HG02798 (cell line): ENCODE measurements around the gene SLC13A3.

Experiments used
- ATAC-seq: cut with Tn5 transposase; IDR thresholded peaks from one replicate; pipeline ENCODE4 v1.9.1; 2021; ENCODE audit warnings: mild to moderate bottlenecking; ENCODE audit not compliant: unreplicated experiment, poor library complexity

SLC13A3 gene

DNA sequence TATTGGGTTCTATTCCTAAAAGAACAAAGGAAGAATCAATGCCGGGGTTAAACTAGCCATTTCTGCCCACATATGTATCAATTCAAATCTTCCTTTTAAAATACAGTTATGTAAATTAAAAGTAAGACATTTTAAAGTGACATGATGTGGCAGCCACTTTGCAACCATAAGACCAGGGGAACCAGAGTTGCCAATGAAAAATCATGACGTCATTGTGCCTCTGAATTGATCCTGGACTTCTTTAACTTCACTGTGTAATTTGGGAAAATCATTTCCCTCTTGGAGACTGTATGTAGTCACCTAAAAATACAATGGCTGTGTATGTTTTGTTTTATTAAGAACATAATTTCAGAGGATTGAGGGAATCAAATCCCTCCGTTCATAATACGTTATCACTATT is 42.2 kb downstream of the SLC13A3 start:
- no peak for ATAC-seq

DNA sequence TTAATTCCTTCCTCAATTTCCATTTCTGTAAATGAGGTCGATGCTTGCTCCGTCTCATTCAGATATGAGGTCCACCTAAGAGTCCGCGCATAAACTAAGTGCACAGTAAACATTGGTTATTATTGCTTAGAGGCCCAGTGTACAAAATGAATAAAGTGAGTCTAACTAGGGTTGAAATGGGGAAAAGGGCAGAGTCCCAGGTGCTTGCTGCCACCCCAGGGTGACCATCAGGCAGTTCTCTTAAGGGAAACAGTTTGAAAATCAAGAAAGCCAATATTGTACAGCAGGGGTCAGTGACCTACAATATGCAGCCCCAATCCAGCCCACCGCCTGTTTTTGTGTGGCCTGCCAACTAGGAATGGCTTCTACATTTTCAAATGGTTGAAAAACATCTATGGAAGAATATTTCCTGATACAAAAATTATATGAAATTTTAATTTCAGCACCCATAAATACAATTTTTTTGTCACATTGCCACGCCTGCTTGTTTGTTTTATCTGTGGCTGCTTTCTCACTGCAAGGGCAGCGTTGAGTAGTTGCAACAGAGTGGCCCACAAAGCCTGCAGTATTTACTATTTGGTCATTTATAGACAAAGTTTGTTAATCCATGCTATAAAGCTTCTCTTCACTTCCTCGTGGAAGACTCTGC is 43.3 kb downstream of the SLC13A3 start:
- no peak for ATAC-seq

DNA sequence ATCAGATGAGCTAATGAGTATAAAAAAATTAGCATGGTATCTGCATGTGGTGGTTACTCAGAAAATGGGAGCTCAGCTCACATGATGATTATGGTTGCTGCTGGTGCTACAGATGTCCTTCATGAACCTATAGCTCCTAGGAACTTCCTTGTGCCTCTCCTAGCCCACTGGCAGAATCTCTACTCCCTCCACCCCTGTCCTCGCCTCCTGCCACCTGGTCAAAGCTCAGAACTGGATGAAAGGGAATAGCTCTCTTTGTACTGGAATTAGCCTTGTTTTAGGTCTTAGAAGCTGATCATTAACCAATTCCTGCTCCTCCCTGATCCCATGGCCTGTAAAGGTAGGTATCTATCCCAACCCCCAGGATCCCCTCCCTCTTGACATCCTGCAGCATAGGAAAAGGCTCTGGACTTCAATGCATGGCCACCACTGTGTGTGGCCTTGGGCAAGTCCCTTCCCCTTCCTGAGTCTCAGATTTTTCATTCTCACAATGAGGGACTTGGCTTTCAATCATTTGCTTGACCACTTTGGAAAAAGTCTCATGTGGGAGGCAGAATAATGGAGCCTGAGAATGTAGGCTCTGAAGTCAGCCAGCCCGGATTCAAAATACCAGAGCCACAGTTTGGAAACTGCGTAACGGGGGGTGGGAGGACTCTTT is 43.9 kb downstream of the SLC13A3 start:
- no peak for ATAC-seq

DNA sequence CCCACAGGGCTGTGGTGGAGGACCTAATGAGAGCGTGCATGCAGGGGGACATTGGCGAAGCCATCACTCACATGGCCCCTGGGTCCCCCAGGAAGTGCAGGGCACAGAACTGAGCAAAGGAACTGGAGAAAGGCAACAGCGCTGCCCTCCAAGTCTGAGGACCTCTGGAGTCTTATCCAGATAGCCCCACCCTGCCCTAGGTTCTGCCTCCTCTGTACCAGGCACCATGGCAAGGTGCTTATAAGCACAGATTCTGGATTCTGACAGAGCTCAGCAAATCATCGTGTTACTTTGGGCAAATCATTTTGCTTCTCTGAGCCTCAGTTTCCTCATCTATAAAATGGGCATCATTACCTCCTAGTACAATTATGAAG is 44.5 kb downstream of the SLC13A3 start:
- no peak for ATAC-seq

DNA sequence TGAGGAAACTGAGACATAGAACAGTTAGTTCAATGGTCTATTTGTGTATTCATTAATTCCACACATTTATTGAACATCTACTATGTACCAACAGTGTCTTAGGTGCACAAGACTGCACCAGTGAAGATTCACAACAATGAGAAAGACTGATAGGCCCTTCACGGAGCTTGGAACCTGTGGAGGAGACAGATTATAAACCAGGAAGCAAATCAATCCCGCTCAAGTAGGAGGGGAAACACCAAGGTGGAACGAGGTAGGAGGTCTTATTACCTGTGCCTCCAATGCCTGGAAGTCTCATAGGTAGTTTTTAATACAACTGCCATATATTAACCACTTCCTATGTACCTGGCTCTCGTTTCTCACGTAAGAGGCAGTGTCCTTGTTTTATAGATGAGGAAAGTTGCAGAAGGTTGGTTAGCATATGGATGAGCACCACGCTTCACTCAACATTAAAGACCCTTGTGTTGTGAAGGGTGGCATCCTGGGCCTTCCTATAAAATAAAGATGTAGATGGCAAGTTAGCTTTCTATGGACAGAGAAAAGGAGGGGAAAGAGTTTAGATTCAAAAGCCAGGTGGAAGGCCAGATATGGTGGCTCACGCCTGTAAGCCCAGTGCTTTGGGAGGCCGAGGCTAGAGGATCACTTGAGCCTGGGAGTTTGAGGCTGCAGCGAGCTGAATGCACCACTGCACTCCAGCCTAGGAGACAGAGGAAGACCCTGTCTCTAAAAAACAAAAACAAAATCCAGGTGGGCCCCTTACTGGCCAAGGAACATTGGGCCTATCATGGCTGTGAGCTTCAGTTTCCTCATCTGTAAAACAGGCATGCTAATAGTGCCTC is 45.1 kb downstream of the SLC13A3 start:
- ATAC-seq, result no peak

DNA sequence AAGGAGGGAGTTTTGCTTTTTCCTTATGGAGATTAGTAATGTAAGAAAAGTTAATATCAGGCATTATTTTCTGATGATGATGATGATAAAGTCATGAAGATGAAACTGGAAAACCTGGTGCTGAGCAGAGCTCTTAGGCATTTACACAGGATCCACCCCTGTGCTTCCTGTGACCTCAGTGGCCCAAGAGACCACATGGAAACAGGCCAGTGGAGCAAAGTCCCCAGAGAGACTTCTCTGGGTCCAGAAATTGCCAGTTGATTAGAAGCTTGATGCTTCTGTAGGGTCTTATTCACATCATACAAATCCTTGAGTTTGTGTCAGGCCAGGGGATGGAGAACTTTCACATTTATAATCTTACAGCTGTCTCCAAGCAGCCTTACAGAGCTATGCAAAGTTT is 46.1 kb downstream of the SLC13A3 start:
- no peak for ATAC-seq

DNA sequence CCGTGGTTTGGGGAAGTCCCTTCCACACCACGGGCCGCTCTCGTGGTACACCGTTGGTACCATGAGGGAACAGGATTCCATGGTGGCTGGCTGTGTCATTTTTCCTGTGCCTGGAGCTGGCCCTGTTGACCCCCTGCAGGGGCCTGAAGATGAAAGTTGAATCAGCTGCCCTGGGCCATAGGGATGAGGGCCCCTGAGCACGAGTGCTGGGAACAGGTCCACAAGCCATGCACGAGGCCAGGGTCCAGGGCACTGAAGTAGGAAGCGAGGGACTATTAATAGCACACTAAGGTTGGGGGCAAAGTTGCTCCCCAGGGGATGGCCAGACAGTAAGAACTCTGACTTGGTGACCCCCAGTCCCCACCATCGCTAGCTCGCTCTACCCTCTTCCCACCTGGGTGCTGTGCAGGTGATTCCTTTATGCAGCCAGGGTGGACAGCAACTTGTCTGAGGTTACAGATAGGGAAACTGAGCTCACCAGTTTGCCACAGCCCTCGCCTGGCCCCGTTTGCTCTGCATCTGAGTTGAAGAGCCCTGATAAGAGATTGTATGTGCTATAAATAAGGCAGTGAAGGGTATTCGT is 46.6 kb downstream of the SLC13A3 start:
- ATAC-seq, result no peak

DNA sequence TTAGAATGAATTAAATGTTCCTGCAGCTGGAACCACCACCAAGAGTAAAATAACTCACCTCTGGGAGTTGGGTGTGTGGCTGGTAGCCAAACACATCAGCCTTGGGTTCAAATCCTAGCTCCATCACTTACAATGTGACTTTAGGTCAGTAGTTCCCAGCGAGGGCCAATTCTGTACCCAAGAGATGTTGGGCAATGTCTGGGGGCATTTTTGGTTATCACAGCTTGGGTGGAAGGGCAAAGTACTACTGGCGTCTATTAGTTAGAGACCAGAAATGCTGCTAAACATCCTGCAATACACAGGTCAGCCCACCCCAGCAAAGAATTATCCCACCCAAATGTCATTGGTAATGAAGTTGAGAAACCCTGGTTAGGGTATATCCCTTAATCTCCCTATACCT is 48.8 kb downstream of the SLC13A3 start:
- no peak for ATAC-seq

DNA sequence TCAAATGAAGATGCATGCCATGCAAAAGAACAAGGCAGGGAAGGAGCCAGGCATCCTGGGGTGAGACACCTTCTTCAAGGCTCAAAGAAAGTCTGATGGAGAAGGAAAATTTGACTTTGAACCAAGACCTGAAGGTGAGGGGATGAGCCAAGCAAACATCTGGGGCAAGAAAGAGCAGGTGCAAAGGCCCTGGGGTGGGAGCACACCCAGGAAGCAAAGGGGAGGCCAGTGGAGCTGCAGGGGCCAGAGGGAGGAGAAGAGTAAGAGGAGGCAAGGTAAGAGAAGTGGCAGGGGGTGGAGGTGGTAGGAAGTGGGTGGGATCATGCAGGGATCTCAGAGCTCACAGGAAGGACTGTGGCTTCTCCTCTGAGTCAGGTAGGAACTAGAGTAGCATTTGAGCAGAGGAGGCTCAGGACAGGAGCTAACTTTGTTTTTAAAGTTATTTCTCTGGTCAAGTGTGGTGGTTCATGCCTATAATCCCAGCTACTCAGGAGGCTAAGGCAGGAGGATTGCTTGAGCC is 49.6 kb downstream of the SLC13A3 start:
- no peak for ATAC-seq

DNA sequence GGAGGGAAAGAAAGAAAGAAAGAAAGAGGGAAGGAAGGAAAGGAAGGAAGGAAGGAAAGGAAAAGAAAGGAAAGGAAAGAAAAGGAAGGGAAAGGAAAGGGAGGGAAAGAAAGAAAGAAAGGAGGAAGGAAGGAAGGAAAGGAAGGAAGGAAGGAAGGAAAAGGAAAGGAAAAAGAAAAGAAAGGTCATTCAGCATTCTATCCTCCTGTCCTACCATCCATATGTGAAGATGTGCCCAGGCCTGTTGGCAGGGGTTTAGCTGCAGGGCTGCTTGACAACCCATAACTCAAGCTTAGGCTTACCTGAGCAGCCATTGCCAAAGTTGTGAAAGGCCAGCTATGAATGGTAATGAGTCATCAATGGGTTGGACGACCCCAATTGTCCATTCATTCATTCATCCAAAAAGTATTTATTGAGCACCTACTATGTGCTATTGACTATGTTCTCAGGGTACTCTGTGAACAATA is 50.9 kb downstream of the SLC13A3 start:
- ATAC-seq, result no peak

DNA sequence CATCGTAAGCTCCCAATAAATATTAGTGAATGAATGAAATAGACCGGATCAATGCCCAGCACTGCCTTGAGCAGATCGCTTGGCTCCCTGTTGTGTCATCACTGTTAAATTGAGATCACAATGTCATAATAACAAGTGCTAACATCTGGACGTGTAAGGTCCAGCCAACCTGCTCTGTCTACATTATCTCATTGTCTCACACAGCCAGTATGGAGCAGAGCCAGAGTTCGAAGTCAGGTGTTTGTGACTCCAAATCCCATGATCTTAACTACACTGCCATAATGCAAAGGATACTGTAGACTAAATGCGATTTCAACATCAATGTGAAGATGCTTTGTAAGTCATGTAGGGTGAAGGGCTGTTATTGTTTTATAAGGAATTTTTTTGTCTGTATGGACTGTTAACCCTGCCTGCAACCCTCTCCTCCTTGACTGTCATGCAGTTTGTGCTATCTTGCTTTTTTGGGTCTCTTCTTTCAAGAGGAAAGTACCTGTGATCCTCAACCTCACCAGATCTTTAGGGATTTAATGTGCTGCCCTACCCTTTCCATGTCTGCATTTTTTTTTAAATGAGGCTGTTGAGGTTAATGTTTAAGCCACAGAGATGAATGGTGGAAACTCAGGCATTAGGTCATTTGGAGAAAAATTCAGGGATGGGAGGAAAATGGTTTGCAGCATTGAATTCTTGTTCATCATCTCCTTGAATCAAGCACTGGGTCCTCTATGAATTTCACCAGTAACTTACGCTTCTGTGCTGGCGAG is 51.9 kb downstream of the SLC13A3 start:
- ATAC-seq, result no peak

DNA sequence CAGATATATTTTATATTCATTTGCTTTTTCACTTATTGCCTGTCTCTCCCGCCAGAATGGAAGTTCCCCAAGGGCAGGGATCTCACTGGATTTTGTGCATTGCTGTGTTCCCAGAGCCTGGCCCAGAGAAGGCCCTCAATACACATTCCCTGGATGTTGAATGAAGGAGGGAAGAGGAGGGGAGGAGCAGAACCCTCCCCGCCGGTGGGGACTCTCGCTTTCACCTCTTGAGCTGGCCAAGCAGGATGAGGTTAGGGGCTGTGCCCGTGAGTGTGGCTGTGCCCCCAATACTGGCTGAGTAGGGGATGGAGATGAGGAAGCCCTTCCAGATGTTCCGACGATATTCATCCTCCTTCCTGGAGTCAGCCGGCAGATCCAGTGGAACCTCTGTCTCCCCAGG is 55.3 kb downstream of the SLC13A3 start:
- no peak for ATAC-seq

DNA sequence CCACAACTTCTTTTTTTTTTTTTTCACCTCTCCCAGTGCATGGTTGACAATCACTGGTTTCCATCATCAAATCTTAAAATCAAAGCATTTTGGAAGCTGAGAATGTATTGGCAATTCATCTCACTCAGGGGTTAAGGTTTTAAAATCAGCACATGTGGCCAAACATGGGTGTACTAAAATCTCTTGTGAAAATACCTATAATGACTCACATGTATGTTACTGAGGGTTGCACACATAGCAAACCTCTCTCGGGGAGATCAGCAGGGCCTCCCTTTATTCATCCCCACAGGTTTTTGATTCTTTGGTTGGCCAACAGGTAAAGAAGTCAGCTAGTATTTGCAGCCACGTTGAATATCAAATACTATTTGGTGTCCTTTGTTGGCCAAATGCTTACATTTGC is 56.5 kb downstream of the SLC13A3 start:
- no peak for ATAC-seq

DNA sequence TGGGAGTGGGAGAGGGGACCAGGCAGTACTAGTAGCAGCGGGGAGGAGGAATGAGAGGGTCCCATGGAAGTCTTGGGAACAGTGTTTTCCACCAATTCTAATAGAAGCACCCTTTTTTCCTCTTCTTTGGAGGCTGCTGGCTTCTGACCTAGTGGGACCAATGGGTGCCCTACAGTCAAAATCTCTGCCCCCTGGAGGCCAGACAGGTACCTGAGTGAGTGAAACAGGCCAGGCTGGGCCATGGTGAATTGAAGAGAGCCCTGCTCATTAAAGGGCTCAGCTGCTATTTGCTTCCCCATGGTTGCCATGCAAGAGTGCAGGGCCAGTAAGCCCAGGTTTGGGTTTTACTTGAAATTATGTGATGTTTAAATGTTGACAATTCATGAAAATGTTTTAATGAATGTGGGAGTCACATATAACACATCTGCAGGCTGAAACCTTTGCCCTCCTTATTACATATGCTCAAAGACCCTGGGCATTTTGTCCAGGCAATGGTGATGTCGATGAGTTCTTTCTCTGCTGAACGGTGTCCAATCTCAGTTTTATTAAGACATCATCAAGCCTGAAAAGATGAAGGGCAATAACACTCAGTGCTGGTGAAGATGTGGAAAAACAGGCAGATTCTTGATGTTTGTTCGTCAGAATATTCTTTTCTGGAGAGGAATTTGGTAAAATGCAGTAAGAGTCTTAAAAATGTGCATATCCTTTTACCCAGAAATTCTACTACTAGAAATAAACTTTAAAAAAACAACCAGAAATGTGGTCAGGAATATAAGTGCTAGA is 58.5 kb downstream of the SLC13A3 start:
- ATAC-seq, result no peak

DNA sequence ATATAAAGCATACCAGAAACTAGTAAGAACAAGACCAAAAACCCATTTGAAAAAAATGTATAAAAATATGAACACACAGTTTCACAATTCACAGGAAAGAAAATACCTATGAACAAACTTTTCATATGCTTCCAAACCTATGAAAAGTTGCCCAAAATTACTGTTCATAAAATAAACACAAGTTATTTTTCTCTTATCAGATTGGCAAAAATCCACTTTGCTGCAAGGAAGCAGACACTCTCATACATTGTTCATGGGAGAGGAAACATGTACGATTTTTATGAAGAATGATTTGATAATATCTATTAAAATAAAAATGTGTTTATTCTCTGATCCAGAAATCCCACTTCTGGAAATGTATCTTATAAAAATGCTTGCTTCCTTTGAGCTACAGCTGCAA is 60.8 kb downstream of the SLC13A3 start:
- ATAC-seq, result no peak

DNA sequence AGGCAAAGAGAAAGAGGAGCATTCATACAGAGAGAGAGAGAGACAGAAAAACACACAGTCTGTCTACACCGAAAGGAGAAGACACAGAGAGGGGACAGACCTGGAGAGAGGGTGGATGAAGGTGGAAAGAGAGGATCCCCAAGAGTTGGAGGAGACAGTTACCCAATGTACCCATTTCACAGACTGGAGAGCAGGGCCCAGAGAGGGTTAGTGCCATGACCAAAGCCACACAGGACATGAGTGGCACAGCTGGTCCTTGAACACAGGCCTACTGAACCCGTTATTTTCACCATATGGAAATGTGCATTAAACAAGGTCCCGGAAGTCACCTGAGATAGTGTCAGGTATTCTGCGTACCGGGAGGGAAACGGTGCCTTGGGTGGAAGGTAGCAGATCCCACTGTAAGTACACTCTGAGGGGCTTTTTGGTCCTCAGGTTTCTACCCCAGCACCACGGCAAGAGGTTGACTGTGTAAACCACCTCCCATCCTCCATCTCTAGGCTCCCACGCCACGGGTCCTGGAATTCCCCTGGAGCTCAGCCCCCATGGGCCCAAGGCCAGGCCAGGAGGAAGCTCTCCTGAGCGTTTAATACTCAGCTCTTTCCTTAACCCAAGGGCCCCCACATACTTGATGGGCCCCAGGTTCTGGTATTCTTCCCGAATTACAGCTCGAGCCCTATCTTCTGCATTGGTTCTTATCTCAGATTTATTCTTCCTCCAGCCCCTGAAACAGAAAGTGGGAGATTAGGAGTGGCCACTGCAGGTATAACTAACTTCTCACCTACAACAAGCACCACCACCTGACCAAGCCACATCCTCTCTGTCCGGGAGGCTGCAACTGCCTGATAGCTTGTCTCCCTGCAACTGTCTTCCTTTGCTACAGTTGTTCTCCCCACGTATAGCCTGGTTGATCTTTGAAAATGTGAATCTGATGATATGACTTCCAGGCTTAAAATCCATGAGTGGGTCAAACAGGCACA is 62.4 kb downstream of the SLC13A3 start:
- ATAC-seq, result no peak

DNA sequence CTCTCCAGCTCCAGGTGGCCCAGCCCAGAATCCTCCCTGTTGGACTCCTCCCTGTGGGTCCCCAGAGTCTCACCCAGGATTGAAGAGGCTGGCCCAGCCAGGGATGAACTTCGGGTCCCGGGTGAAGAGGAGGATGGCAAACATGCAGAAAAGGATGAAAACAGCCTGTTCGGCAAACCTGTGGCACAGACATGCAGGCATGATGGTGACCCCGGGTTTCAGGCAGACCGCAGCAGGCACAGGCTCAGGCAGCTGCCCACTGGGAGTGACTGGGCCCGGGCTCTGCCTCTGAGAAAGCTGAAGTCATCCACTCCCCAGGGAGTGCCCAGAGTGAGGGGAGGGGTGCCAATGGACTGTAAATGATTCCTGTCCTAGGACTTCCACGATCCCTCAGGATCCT is 63.3 kb downstream of the SLC13A3 start:
- ATAC-seq, result no peak

DNA sequence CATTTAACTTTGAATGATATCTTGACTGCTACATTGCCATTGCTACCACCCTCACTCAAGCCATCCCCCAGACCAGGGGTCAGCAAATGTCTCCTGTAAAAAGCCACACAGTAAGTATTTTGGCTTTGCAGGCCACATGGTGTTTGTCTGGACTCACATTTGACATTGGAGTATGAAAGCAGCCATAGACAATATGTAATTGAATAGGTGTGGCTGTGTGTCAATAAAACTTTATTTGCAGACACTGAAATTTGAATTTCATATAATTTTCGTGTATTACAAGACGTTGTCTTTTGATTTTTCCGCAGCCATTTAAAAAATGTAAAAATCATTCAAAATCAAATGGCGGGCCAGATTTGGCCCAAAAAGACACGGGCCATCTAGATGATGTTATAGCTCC is 64.5 kb downstream of the SLC13A3 start:
- ATAC-seq, result no peak
